Activated CD4-positive, alpha-beta T cell treated with anti-CD3 and anti-CD28 coated beads, Interleukin-2, amount 10 ng/mL, durations not matched to agents 7 days and 5 days (primary cell): ENCODE measurements around the gene HRNR. TPM values are rescaled to one million over a fixed set of nuclear protein-coding genes. Genes with fewer than 3 reads are reported as not detected.
"Not testable (repeated sequence)": the region's sequence is repeated elsewhere in the genome, so short reads cannot be mapped to it uniquely, and the experiment has no call there.

Experiments used
- CTCF ChIA-PET: fragments of 350-600 bp; sonication (Branson Sonifier 250); formaldehyde crosslinking; loops from one replicate; lab custom pipeline; 2021; ENCODE audit warnings: antibody characterized with exemption; lab: Charles Lee
- POLR2A ChIA-PET: fragments of 350-600 bp; sonication (Branson Sonifier 250); formaldehyde crosslinking; loops from one replicate; lab custom pipeline; 2021; ENCODE audit warnings: antibody characterized with exemption; lab: Charles Lee
- DNase-seq: peaks from one replicate; pipeline ENCODE4 v3.0.0-alpha.2; 2020
- H3K27ac Mint-ChIP-seq: one replicate; pipeline ENCODE4 v1.8.0; 2021; ENCODE audit warnings: mild to moderate bottlenecking, moderate library complexity, mixed read lengths
- H3K27me3 Mint-ChIP-seq: one replicate; pipeline ENCODE4 v1.8.0; 2021; ENCODE audit warnings: mixed read lengths
- H3K36me3 Mint-ChIP-seq: one replicate; pipeline ENCODE4 v1.8.0; 2021; ENCODE audit warnings: low read depth, mixed read lengths
- H3K4me1 Mint-ChIP-seq: one replicate; pipeline ENCODE4 v1.8.0; 2021; ENCODE audit warnings: mixed read lengths
- H3K4me3 Mint-ChIP-seq: one replicate; pipeline ENCODE4 v1.8.0; 2021; ENCODE audit warnings: mild to moderate bottlenecking, moderate library complexity, mixed read lengths
- H3K9me3 Mint-ChIP-seq: one replicate; pipeline ENCODE4 v1.8.0; 2021; ENCODE audit warnings: mixed read lengths
- total RNA-seq, 2 experiments: library from RNA; stranded (reverse); gene quantifications; one replicate each; pipeline ENCODE4 v1.2.3, GENCODE V29; 2021

HRNR gene
- not detected for total RNA-seq

GRCh38 chr1:152224093-152224492 is at the start of gene HRNR:
Gene HRNR, minus strand, starts transcription at chr1:152224193. Its CDS starts 940 bp downstream, at chr1:152223253.
- Mint-ChIP-seq H3K27me3 (peaks cover 26% of the 10 kb centered on the region), H3K4me3 (no peak within 1 kb of the TSS), H3K27ac (no peak within 1 kb of the TSS), H3K9me3 (peaks cover 6% of the 10 kb centered on the region), H3K4me1 (no peaks in the 10 kb centered on the region), H3K36me3 (no peaks in the 10 kb centered on the region)
- POLR2A ChIA-PET: no interaction called here
- CTCF ChIA-PET: no interaction called here
- no peak for DNase-seq

GRCh38 chr1:152256394-152256793 is 32.4 kb upstream of the HRNR start:
- CTCF ChIA-PET, H3K27ac Mint-ChIP-seq, H3K36me3 Mint-ChIP-seq, DNase-seq, H3K4me3 Mint-ChIP-seq, POLR2A ChIA-PET, H3K4me1 Mint-ChIP-seq, H3K27me3 Mint-ChIP-seq, H3K9me3 Mint-ChIP-seq: not testable (repeated sequence)

GRCh38 chr1:152252157-152252556 is 28.2 kb upstream of the HRNR start:
- H3K9me3 Mint-ChIP-seq: no peaks in the 10 kb centered on the region
- POLR2A ChIA-PET: no interaction called here
- no peak for DNase-seq
- CTCF ChIA-PET: no interaction called here
- H3K27me3 Mint-ChIP-seq: peaks cover 8% of the 10 kb centered on the region
- H3K4me3 Mint-ChIP-seq: no peak overlapping the region
- H3K27ac Mint-ChIP-seq: no peak overlapping the region
- H3K4me1 Mint-ChIP-seq: no peaks in the 10 kb centered on the region
- H3K36me3 Mint-ChIP-seq: no peaks in the 10 kb centered on the region

- Mint-ChIP-seq H3K4me3 (no peak overlapping the region), H3K9me3 (no peaks in the 10 kb centered on the region), H3K4me1 (no peaks in the 10 kb centered on the region), H3K36me3 (no peaks in the 10 kb centered on the region), H3K27ac (no peak overlapping the region), H3K27me3 (peaks cover 12% of the 10 kb centered on the region)
- DNase-seq: no peak
- ChIA-PET POLR2A (no interaction called here), CTCF (interaction anchor here (0.8 to 1.1 kb wide), 2 partner anchors 9 to 199 kb away, joined by 3 to 4 read pairs; no protein-coding TSS in a partner anchor)
Measured at GRCh38 chr1:152251391-152251790, 27.4 kb upstream of the HRNR start.

GRCh38 chr1:152247316-152247715 is 23.3 kb upstream of the HRNR start:
- CTCF ChIA-PET: no interaction called here
- no peaks in the 10 kb centered on the region for H3K9me3 Mint-ChIP-seq

GRCh38 chr1:152244576-152245273 is 20.7 kb upstream of the HRNR start:
- DNase-seq: no peak
- ChIA-PET POLR2A (no interaction called here), CTCF (no interaction called here)
- H3K27me3 Mint-ChIP-seq: peaks cover 15% of the 10 kb centered on the region
- H3K36me3 Mint-ChIP-seq: no peaks in the 10 kb centered on the region
- H3K9me3 Mint-ChIP-seq: no peaks in the 10 kb centered on the region
- H3K4me3 Mint-ChIP-seq: no peak overlapping the region
- no peaks in the 10 kb centered on the region for H3K4me1 Mint-ChIP-seq
- H3K27ac Mint-ChIP-seq: no peak overlapping the region

More at GRCh38 chr1:152247316-152247715, 23.3 kb upstream of the HRNR start:
- H3K27ac Mint-ChIP-seq: no peak overlapping the region
- H3K4me1 Mint-ChIP-seq: no peaks in the 10 kb centered on the region
- no peak for DNase-seq
- no peaks in the 10 kb centered on the region for H3K36me3 Mint-ChIP-seq
- POLR2A ChIA-PET: no interaction called here
- no peak overlapping the region for H3K4me3 Mint-ChIP-seq
- H3K27me3 Mint-ChIP-seq: peaks cover 15% of the 10 kb centered on the region

- Mint-ChIP-seq H3K27me3 (peaks cover 24% of the 10 kb centered on the region), H3K27ac (no peak overlapping the region), H3K4me3 (no peak overlapping the region), H3K9me3 (no peaks in the 10 kb centered on the region), H3K4me1 (no peaks in the 10 kb centered on the region), H3K36me3 (no peaks in the 10 kb centered on the region)
- ChIA-PET POLR2A (no interaction called here), CTCF (no interaction called here)
- no peak for DNase-seq
Measured at GRCh38 chr1:152237093-152237492, 13.1 kb upstream of the HRNR start.

- H3K4me3 Mint-ChIP-seq: no peak overlapping the region
- ChIA-PET POLR2A (no interaction called here), CTCF (no interaction called here)
- H3K4me1 Mint-ChIP-seq: no peaks in the 10 kb centered on the region
- H3K36me3 Mint-ChIP-seq: no peaks in the 10 kb centered on the region
- no peak overlapping the region for H3K27ac Mint-ChIP-seq
- no peaks in the 10 kb centered on the region for H3K9me3 Mint-ChIP-seq
- H3K27me3 Mint-ChIP-seq: peaks cover 46% of the 10 kb centered on the region
- DNase-seq: no peak
Measured at GRCh38 chr1:152228831-152229230, 4.8 kb upstream of the HRNR start.

GRCh38 chr1:152227310-152227928 is 3.4 kb upstream of the HRNR start:
- no peaks in the 10 kb centered on the region for H3K36me3 Mint-ChIP-seq
- CTCF ChIA-PET: interaction anchor here (1.1 kb wide), 1 partner anchor 44 kb away, joined by 3 read pairs; no protein-coding TSS in a partner anchor
- no peak overlapping the region for H3K4me3 Mint-ChIP-seq
- POLR2A ChIA-PET: no interaction called here
- no peaks in the 10 kb centered on the region for H3K9me3 Mint-ChIP-seq
- H3K27me3 Mint-ChIP-seq: peaks cover 34% of the 10 kb centered on the region
- H3K4me1 Mint-ChIP-seq: no peaks in the 10 kb centered on the region
- no peak overlapping the region for H3K27ac Mint-ChIP-seq
- DNase-seq: no peak

GRCh38 chr1:152225678-152226077 is 1.7 kb upstream of the HRNR start:
- H3K27ac Mint-ChIP-seq: no peak overlapping the region
- H3K4me3 Mint-ChIP-seq: no peak overlapping the region
- POLR2A ChIA-PET: no interaction called here
- CTCF ChIA-PET: no interaction called here
- DNase-seq: no peak
- peaks cover 28% of the 10 kb centered on the region for H3K27me3 Mint-ChIP-seq
- no peaks in the 10 kb centered on the region for H3K36me3 Mint-ChIP-seq
- H3K9me3 Mint-ChIP-seq: no peaks in the 10 kb centered on the region
- no peaks in the 10 kb centered on the region for H3K4me1 Mint-ChIP-seq

GRCh38 chr1:152220166-152221163 is 3.5 kb downstream of the HRNR start:
- peaks cover 10% of the 10 kb centered on the region for H3K27me3 Mint-ChIP-seq
- no peak overlapping the region for H3K27ac Mint-ChIP-seq
- no peaks in the 10 kb centered on the region for H3K4me1 Mint-ChIP-seq
- ChIA-PET CTCF (interaction anchor here (0.6 kb wide), 1 partner anchor 44 kb away, joined by 4 read pairs; no protein-coding TSS in a partner anchor), POLR2A (no interaction called here)
- H3K9me3 Mint-ChIP-seq: peaks cover 17% of the 10 kb centered on the region
- no peaks in the 10 kb centered on the region for H3K36me3 Mint-ChIP-seq
- H3K4me3 Mint-ChIP-seq: no peak overlapping the region
- no peak for DNase-seq

- POLR2A ChIA-PET, DNase-seq, H3K27me3 Mint-ChIP-seq, H3K36me3 Mint-ChIP-seq, H3K4me1 Mint-ChIP-seq, H3K4me3 Mint-ChIP-seq, H3K27ac Mint-ChIP-seq: not testable (repeated sequence)
- CTCF ChIA-PET: interaction anchor here (1.5 kb wide), 1 partner anchor 30 kb away, joined by 3 read pairs; no protein-coding TSS in a partner anchor
- peaks cover 17% of the 10 kb centered on the region for H3K9me3 Mint-ChIP-seq
Measured at GRCh38 chr1:152219438-152219837, 4.6 kb downstream of the HRNR start.
